Choroid plexus epithelial cell (primary cell): Measurements from ENCODE around the gene TMEM158.

Source experiments
- DNase-seq: peaks from one replicate; pipeline ENCODE4 v3.0.0-alpha.2; 2010; ENCODE audit warnings: low read depth
- H3K4me3 ChIP-seq: 2 replicates; pipeline ENCODE4 v1.5.1; 2011; ENCODE audit warnings: low read depth, mild to moderate bottlenecking, control low read depth, low read length, moderate library complexity
- CTCF ChIP-seq: conservative IDR thresholded peaks from 2 replicates; pipeline ENCODE4 v1.5.1; 2011; ENCODE audit warnings: low read depth, mild to moderate bottlenecking, control low read depth, inconsistent platforms, low read length, moderate library complexity

Gene TMEM158

GRCh38 chr3:45246241-45246640 is 20.2 kb upstream of the TMEM158 start:
- no peak for DNase-seq
- TF ChIP-seq CTCF = no peak
- no peak overlapping the region for H3K4me3 ChIP-seq

- no peak for DNase-seq
- no peak for TF ChIP-seq CTCF
- no peak overlapping the region for H3K4me3 ChIP-seq
Observed at GRCh38 chr3:45244356-45244755, 18.3 kb upstream of the TMEM158 start.

GRCh38 chr3:45241206-45241605 is 15.1 kb upstream of the TMEM158 start:
- no peak overlapping the region for H3K4me3 ChIP-seq
- TF ChIP-seq CTCF = no peak
- DNase-seq = no peak

- TF ChIP-seq CTCF = no peak
- no peak for DNase-seq
- no peak overlapping the region for H3K4me3 ChIP-seq
Observed at GRCh38 chr3:45240292-45240691, 14.2 kb upstream of the TMEM158 start.

GRCh38 chr3:45239254-45239653 is 13.2 kb upstream of the TMEM158 start:
- no peak overlapping the region for H3K4me3 ChIP-seq
- no peak for TF ChIP-seq CTCF
- DNase-seq = no peak

GRCh38 chr3:45236964-45237363 is 10.9 kb upstream of the TMEM158 start:
- no peak for DNase-seq
- H3K4me3 ChIP-seq = no peak overlapping the region
- no peak for TF ChIP-seq CTCF

GRCh38 chr3:45235409-45235808 is 9.3 kb upstream of the TMEM158 start:
- DNase-seq = no peak
- TF ChIP-seq CTCF = no peak
- H3K4me3 ChIP-seq = no peak overlapping the region
